ENCODE data around the gene KRTDAP.

KRTDAP gene, protein sequence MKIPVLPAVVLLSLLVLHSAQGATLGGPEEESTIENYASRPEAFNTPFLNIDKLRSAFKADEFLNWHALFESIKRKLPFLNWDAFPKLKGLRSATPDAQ

GRCh38 chr19:35490364-35490763, at the start of gene KRTDAP:
Gene KRTDAP (minus strand): TSS chr19:35490464. CDS start chr19:35490442, 22 bp downstream.
- DNase-seq: no peak

DNA sequence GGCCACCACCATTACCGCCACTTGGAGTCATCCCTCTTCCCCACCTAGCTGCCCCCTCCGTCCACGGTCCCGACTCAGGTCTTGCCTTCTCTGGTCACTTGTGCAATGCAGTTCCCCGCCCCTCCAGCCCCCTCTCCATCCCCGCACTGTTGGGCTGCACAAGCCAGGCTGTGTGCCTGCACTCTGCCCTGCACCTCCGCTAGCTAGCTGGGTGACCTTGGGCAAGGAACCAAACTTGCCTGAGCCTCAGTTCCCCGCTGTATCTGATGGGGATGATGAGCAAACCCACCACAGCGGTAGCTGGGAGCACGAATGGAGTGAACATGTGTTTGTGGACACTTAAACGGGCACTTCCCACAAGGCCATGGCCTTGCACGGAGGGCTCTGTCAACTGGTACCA, 49.6 kb upstream of the KRTDAP start:
- DNase-seq: no peak

- DNase-seq: no peak
These were observed 49.0 kb upstream of the KRTDAP start for GRCh38 chr19:35539314-35539713.

GRCh38 chr19:35534803-35535480, 44.7 kb upstream of the KRTDAP start:
- no peak for DNase-seq

GRCh38 chr19:35533822-35534392, 43.6 kb upstream of the KRTDAP start:
- peak; percentile 9 for DNase-seq

DNA sequence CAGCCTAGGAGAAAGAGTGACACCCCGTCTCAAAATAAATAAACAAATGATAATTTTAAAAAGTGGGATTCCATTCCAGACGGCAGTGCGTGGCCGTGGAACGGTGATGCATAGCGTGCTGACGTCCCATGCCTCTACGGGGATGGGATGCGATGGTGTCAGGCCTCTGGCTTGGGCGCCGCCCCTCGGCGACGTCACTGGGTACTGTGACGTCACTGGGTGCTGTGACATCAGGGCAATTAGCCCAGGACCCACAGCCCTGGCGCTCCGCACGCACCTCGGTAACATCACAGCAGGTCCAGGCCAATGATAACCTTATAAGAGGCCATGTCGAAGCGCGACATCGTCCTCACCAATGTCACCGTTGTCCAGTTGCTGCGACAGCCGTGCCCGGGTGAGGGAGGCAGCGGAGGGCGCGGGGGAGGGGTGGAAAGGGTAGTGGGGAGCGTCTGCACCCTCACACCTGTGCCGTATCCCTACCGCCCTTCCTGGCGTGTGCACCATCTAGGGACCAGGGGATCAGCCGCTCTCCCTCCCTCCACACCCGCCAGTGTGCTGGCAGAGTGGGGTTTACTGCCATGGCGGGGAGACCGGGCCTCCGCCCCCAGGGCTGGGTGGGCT, 43.0 kb upstream of the KRTDAP start, which contains the start of gene GAPDHS:
Gene GAPDHS, plus strand, starts transcription at position 256 of the 621 bp plus-strand sequence. Its CDS starts 72 bp downstream, at position 328.
- no peak for DNase-seq

DNA sequence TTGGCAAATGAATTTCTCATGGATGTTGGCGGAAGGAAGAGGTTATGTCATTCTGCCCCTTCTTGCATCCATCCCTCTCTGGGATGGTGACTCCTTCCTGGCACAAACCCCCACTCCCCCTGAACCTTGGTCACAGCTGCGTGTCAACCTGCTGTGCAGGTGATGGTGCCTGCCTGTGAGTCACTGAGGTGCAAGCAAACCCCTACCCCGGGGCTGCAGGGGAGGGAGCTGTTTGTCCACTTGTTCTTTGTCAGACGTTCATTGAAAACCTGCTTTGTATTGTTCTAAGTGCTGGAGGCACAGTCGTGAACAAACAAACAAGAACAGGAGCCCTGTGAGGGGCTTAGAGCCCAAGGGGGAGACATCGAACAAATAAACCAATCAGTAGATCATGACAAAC, 41.0 kb upstream of the KRTDAP start:
- no peak for DNase-seq

GRCh38 chr19:35529241-35530218, 39.3 kb upstream of the KRTDAP start:
- no peak for DNase-seq

DNA sequence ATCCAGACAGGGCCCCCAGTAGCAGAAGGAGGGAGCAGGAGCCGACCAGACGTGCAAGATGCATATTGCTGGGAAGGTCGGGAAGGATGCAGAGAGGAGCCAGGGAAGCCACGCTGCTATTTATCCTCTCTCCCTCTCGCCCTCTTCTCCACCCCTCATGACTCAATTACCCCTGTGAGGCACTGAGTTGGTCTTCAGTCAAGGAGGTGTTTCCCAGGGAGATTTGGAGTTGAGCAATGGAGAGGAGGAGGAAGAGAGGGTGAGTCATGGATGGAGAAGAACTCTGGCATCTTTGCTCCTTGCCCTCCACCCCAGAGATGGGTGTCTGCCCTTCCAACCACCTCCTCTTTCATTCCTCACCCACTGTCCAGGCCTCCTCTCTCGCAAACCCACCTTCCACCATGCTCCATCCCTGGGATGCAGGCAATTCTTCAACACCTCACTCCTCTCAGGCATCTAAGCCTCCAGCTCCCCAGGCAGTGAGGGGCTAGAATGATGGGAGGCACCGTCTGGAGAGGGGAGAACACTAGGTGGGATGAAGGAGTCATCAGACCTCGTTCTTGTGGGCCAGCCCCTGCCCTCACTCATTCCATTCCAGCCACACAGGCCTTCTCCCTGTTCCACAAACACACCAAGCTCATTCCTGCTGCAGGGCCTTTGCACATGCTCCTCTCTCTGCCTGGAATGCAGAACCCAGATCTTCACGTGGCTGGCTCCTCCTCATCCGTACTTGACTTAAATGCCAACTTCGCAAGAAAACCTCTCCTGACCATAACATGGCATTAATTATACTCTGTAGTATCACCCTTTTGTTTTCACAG, 38.2 kb upstream of the KRTDAP start, which contains the start of gene SBSN:
Gene SBSN, minus strand, starts transcription at position 94 of the 821 bp plus-strand sequence. Its CDS starts 30 bp downstream, at position 64.
- no peak for DNase-seq

DNA sequence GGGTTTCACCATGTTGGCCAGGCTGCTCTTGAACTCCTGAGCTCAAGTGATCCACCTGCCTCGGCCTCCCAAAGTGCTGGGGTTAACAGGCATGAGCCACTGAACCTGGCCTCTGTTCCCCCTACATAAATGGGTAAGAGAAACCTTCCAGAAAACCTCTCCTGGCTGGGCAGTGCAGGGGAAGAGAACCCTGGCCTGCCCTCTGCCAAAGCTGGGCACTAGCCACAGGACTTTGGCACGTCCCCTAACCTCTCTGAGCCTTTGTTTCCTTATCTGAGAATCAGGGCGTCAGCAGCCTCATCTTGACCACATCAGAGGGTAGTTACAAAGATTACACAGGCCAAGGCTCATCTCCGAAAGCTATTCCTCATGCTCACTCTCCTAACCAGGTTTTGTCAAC, 35.6 kb upstream of the KRTDAP start:
- no peak for DNase-seq

GRCh38 chr19:35524181-35524837, 34.0 kb upstream of the KRTDAP start:
- no peak for DNase-seq

GRCh38 chr19:35522745-35523327, 32.6 kb upstream of the KRTDAP start:
- DNase-seq: no peak

- no peak for DNase-seq
These were observed 31.0 kb upstream of the KRTDAP start for GRCh38 chr19:35521124-35521743.

GRCh38 chr19:35519291-35519690, 29.0 kb upstream of the KRTDAP start:
- no peak for DNase-seq

DNA sequence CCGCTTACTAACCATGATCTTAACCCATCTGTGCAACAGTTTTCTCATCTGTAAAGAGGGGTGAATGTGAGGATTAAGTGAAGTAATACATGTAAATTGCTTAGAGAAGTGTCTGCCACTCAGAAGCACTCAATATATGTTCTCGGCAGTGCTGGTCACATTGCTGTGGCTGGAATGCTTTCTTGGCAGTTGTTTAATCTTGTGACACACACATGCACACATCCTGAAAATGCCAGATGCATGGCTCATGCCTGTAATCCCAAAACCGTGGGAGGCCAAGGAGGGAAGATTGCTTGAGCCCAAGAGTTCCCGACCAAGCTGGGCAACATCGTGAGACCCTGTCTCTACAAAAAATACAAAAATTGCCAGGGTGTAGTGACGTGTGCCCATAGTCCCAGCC, 28.0 kb upstream of the KRTDAP start:
- DNase-seq: no peak

DNA sequence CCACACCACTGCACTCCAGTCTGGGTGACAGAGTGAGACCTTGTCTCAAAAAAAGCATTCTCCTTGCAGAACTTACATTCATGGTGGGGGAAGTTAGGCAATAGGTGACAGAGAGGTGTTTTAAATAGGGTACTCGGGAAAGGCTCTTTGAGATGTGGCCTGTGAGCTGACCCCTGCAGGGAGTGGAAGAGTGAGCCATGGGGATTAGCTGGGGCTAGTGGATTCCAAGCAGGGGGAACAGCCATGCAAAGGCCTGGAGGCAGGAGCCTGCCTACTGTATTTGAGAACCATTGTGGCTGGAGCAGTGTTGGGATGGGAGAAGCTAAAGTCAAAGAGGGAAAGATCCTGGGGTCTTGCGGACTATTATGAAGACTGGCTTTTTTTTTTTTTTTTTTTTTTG, 27.1 kb upstream of the KRTDAP start:
- DNase-seq: no peak

- no peak for DNase-seq
These were observed 26.0 kb upstream of the KRTDAP start for GRCh38 chr19:35516310-35516709.

DNA sequence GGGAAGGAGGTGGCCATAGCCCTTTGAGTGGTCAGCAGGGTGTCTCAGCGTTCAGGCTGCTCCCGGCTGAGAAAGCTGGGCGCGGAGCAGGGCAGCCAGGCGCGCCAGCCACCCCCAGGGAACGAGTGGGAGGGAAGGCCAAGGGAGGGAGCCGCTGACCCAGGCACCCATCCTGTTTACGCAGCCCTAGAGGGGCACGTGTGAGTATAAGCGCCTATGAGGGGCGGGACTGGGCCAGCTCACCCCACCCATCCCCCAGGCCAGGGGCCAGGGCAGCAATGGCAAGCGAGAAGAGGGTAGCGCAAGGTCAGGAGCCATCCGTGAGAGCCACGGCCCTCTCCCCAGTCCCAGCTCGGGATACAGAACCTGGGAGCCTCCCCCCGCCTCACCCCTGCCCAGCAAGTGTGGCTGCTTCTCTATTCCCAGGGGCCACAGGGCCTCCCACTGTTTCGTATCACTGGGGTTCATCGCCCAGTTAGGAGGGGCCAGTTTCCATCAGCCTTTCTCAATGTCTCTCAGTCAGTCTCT, 24.1 kb upstream of the KRTDAP start:
- DNase-seq: no peak

- no peak for DNase-seq
These were observed 23.5 kb upstream of the KRTDAP start, which contains the start of gene DMKN for GRCh38 chr19:35513628-35514281. Gene DMKN (minus strand): TSS chr19:35513649. CDS start chr19:35513475, 174 bp downstream.
